BJ (cell line): Measurements from ENCODE around the gene NDUFV1. TPM values are rescaled to one million over a fixed set of nuclear protein-coding genes. Genes with fewer than 3 reads are reported as not detected.
"Not testable (repeated sequence)": the region's sequence is repeated elsewhere in the genome, so short reads cannot be mapped to it uniquely, and the experiment has no call there.

Experiments
- CTCF ChIA-PET: fragments of 350-600 bp; formaldehyde crosslinking; extraction: SDS; loops from one replicate; lab custom pipeline; 2021; ENCODE audit warnings: antibody characterized with exemption, inconsistent platforms; lab: Yijun Ruan, JAX
- POLR2A ChIA-PET: fragments of 300-600 bp; sonication (Branson Sonifier 250); formaldehyde crosslinking; extraction: SDS; loops from one replicate; lab custom pipeline; 2021; ENCODE audit warnings: antibody characterized with exemption; lab: Charles Lee
- DNase-seq: peaks from one replicate; pipeline ENCODE4 v3.0.0-alpha.2; 2011; ENCODE audit warnings: low read depth
- H3K27me3 ChIP-seq: 2 replicates; pipeline ENCODE4 v1.6.0; 2011; ENCODE audit warnings: low read length; ENCODE audit not compliant: control insufficient read depth, insufficient read depth
- H3K36me3 ChIP-seq: 2 replicates; pipeline ENCODE4 v1.5.1; 2011; ENCODE audit warnings: low read length; ENCODE audit not compliant: control insufficient read depth, insufficient read depth
- H3K4me3 ChIP-seq: 2 replicates; pipeline ENCODE4 v1.5.1; 2011; ENCODE audit warnings: low read depth, mild to moderate bottlenecking, control low read depth, low read length
- polyA plus RNA-seq: library from polyadenylated mRNA; depleted of rRNA; stranded (reverse); fragments of >200 nt; gene quantifications from 2 replicates; pipeline ENCODE4 v1.2.3, GENCODE V29; 2011
- TF ChIP-seq, protein P1 (sequence below): IDR thresholded peaks from 2 replicates; pipeline ENCODE4 v1.5.1; 2011; ENCODE audit warnings: low read depth, mild to moderate bottlenecking, control low read depth, inconsistent platforms, low read length, moderate library complexity; ENCODE audit not compliant: insufficient read depth

NDUFV1 gene
- polyA plus RNA-seq, 1 experiment, result 149 TPM

DNA sequence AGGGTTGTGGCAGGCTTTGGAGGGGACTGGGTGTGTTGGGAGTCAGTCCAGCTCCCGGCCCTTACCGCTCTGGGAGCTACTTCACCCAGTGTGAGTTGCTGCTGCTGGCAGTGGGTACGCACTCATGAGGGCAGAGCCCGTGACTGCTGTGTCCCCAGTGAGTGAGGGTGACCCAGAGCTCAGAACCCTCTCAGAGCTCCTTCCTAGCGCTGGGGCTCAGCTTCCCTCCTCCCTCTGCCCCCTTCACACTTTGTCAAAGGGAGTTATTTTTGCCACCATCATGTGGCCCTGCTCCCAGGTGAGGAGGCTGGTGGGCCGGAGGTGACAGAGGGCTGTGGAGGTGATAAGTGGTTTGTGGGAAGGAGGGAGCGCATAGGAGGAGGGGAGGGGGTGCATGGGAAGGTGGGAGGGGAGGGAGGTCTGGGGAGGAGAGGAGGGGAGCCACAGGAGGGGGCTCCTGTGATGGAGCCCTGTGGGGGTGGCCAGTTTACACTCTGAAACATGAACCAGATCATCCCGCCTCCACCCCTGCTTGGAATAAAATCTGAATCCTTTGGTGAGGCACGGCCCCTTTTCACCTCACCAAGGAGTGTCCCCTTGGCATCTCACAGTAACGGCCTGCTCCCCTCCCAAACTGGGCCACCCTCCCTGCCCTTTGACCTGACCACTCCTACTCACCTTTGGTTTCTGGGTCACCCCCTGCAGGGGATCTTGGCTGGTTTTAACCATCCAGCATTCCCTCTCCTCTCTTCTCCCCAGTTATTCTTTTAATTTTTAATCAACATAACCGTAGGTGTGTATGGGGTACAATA, 9.9 kb downstream of the NDUFV1 start:
- ChIA-PET POLR2A (no interaction called here), CTCF (interaction anchor here (1.0 to 10.0 kb wide), 3 partner anchors 8 to 53 kb away, joined by 4 to 88 read pairs (median 4); partner anchors contain the start of gene NUDT8)
- TF ChIP-seq, protein P1, sequence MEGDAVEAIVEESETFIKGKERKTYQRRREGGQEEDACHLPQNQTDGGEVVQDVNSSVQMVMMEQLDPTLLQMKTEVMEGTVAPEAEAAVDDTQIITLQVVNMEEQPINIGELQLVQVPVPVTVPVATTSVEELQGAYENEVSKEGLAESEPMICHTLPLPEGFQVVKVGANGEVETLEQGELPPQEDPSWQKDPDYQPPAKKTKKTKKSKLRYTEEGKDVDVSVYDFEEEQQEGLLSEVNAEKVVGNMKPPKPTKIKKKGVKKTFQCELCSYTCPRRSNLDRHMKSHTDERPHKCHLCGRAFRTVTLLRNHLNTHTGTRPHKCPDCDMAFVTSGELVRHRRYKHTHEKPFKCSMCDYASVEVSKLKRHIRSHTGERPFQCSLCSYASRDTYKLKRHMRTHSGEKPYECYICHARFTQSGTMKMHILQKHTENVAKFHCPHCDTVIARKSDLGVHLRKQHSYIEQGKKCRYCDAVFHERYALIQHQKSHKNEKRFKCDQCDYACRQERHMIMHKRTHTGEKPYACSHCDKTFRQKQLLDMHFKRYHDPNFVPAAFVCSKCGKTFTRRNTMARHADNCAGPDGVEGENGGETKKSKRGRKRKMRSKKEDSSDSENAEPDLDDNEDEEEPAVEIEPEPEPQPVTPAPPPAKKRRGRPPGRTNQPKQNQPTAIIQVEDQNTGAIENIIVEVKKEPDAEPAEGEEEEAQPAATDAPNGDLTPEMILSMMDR, result no peak
- Histone ChIP-seq H3K4me3 (no peak overlapping the region), H3K36me3 (peaks cover 7% of the 10 kb centered on the region), H3K27me3 (peaks cover 16% of the 10 kb centered on the region)
- no peak for DNase-seq

- CTCF ChIA-PET, result interaction anchor here (1.0 to 10.0 kb wide), 2 partner anchors 9 to 11 kb away, joined by 4 to 88 read pairs; partner anchors contain the start of gene NUDT8
- TF ChIP-seq, protein P1, result no peak
Observed at GRCh38 chr11:67617243-67617953, 10.7 kb downstream of the NDUFV1 start.

GRCh38 chr11:67618901-67619659, 12.3 kb downstream of the NDUFV1 start:
- H3K4me3 ChIP-seq, H3K36me3 ChIP-seq, DNase-seq, POLR2A ChIA-PET: not testable (repeated sequence)
- CTCF ChIA-PET, result interaction anchor here (1.0 to 10.0 kb wide), 2 partner anchors 10 to 36 kb away, joined by 3 to 88 read pairs; partner anchors contain the start of gene NUDT8
- peaks cover 16% of the 10 kb centered on the region for H3K27me3 ChIP-seq

More at GRCh38 chr11:67617243-67617953, 10.7 kb downstream of the NDUFV1 start:
- no peak for DNase-seq
- POLR2A ChIA-PET, result no interaction called here
- Histone ChIP-seq H3K27me3 (peaks cover 16% of the 10 kb centered on the region), H3K36me3 (peaks cover 4% of the 10 kb centered on the region), H3K4me3 (no peak overlapping the region)

- POLR2A ChIA-PET, DNase-seq: not testable (repeated sequence)
- CTCF ChIA-PET, result interaction anchor here (1.0 to 10.0 kb wide), 2 partner anchors 9 to 37 kb away, joined by 3 to 88 read pairs; partner anchors contain the start of gene NUDT8
Observed at GRCh38 chr11:67619683-67620618, 13.2 kb downstream of the NDUFV1 start.

DNA sequence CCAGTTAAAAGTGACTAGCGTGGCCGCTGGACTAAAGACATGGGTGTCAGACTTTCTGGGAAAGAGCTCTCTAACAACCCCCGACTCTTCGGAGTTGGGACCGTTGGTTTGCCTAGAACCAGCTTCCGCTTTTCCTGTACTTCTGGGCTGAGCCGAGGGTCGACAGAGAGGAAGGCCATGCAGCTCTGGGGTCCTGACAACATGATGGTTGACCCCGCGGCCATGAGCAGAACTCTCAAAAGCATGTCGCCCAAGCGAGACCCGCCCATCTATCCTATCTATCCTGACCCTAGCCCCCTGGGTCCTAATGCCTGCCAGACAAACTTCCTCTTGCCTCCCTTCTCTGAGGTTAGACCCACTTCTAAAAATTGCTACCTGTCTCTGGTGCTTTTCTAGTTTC, 13.9 kb downstream of the NDUFV1 start:
- CTCF ChIA-PET, result interaction anchor here (10.0 kb wide), 1 partner anchor 8 kb away, joined by 88 read pairs; the partner anchor contains the start of gene NUDT8
- H3K36me3 ChIP-seq, POLR2A ChIA-PET, H3K4me3 ChIP-seq, DNase-seq: not testable (repeated sequence)
- H3K27me3 ChIP-seq, result peaks cover 13% of the 10 kb centered on the region

More at GRCh38 chr11:67619683-67620618, 13.2 kb downstream of the NDUFV1 start:
- H3K27me3 ChIP-seq, result peaks cover 16% of the 10 kb centered on the region
- not testable (repeated sequence) for H3K36me3 ChIP-seq, H3K4me3 ChIP-seq

- DNase-seq, CTCF ChIA-PET, H3K4me3 ChIP-seq, H3K27me3 ChIP-seq, POLR2A ChIA-PET, H3K36me3 ChIP-seq: not testable (repeated sequence)
Observed at GRCh38 chr11:67621928-67622327, 15.2 kb downstream of the NDUFV1 start.

DNA sequence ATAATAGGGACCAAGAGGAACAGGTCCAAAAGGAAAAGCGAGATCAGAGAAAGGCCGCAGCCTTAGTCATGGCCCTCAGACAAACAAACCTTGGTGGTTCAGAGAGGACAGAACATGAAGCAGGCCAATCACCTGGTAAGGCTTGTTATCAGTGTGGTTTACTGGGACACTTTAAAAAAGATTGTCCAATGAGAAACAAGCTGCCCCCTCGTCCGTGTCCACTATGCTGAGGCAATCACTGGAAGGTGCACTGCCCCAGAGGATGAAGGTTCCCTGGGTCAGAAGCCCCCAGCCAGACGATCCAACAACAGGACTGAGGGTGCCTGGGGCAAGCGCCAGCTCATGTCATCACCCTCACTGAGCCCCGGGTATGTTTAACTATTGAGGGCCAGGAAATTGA, 16.2 kb downstream of the NDUFV1 start:
- CTCF ChIA-PET, H3K36me3 ChIP-seq, H3K27me3 ChIP-seq, POLR2A ChIA-PET, DNase-seq, H3K4me3 ChIP-seq: not testable (repeated sequence)

DNA sequence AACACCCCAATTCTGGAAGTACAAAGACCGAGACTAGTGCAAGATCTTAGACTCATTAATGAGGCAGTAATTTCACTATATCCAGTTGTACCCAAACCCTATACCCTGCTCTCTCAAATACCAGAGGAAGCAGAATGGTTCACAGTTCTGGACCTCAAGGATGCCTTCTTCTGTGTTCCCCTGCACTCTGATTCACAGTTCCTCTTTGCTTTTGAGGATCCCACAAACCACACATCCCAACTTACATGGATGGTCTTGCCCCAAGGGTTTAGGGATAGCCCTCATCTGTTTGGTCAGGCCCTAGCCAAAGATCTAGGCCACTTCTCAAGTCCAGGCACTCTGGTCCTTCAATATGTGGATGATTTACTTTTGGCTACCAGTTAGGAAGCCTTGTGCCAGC, 17.1 kb downstream of the NDUFV1 start:
- H3K27me3 ChIP-seq, H3K4me3 ChIP-seq, H3K36me3 ChIP-seq, CTCF ChIA-PET, POLR2A ChIA-PET, DNase-seq: not testable (repeated sequence)
